Measurements from ENCODE around the gene FOXJ3. TPM values are rescaled to one million over a fixed set of nuclear protein-coding genes. Genes with fewer than 3 reads are reported as not detected.

Gene FOXJ3
- total RNA-seq, 1 experiment from 2014 or later, result 42.2 TPM

DNA sequence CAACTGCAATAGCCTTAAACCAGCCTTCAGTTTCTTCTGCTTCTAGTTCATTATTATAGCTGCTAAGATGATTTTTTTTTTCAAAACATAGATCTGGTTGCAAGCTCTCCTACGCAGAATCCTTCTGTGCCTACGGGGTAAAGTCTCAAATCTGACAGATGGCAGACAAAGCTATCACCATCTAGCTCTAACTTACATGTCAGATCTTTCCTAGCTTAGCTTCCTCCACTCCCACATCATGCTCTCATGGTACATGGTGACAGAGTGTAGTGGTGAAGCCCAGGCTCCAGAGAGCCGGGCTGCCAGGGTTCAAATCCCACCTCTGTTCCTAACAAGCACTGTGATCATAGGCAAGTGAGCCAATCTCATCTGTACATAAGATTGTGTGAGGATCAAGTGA lies 206.1 kb downstream of the FOXJ3 start:
- intact Hi-C loops (cut with micrococcal nuclease), result no loop called here
- no peak for DNase-seq (ENCODE audit: unreplicated experiment)
- BruUV-seq (replicated peaks), result no TSS peak
- TF ChIP-seq, protein P1, sequence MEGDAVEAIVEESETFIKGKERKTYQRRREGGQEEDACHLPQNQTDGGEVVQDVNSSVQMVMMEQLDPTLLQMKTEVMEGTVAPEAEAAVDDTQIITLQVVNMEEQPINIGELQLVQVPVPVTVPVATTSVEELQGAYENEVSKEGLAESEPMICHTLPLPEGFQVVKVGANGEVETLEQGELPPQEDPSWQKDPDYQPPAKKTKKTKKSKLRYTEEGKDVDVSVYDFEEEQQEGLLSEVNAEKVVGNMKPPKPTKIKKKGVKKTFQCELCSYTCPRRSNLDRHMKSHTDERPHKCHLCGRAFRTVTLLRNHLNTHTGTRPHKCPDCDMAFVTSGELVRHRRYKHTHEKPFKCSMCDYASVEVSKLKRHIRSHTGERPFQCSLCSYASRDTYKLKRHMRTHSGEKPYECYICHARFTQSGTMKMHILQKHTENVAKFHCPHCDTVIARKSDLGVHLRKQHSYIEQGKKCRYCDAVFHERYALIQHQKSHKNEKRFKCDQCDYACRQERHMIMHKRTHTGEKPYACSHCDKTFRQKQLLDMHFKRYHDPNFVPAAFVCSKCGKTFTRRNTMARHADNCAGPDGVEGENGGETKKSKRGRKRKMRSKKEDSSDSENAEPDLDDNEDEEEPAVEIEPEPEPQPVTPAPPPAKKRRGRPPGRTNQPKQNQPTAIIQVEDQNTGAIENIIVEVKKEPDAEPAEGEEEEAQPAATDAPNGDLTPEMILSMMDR (IDR thresholded peaks at IDR 0.05; ENCODE audit: unreplicated experiment), result no peak
- H3K36me3 Mint-ChIP-seq (ENCODE audit: insufficient read depth, unreplicated experiment), result no peaks in the 10 kb centered on the region
- peaks cover 46% of the 10 kb centered on the region for H3K27me3 Mint-ChIP-seq (ENCODE audit: insufficient read depth, unreplicated experiment)
- no peak overlapping the region for H3K27ac Mint-ChIP-seq (ENCODE audit: low read depth, unreplicated experiment)
- ChIA-PET POLR2A (no interaction called here), CTCF (interaction anchor here (0.6 to 0.9 kb wide), 3 partner anchors 21 to 522 kb away, joined by 3 read pairs; no protein-coding TSS in a partner anchor)
- no peaks in the 10 kb centered on the region for H3K4me1 Mint-ChIP-seq (ENCODE audit: insufficient read depth, unreplicated experiment)
- no peaks in the 10 kb centered on the region for H3K9me3 Mint-ChIP-seq (ENCODE audit: unreplicated experiment)
- no peak overlapping the region for H3K4me3 Mint-ChIP-seq (ENCODE audit: unreplicated experiment)

GRCh38 chr1:42128499-42128898 lies 206.5 kb downstream of the FOXJ3 start:
- Mint-ChIP-seq H3K27ac (ENCODE audit: low read depth, unreplicated experiment) (no peak overlapping the region), H3K36me3 (ENCODE audit: insufficient read depth, unreplicated experiment) (no peaks in the 10 kb centered on the region), H3K4me3 (ENCODE audit: unreplicated experiment) (no peak overlapping the region), H3K27me3 (ENCODE audit: insufficient read depth, unreplicated experiment) (peaks cover 46% of the 10 kb centered on the region), H3K4me1 (ENCODE audit: insufficient read depth, unreplicated experiment) (no peaks in the 10 kb centered on the region), H3K9me3 (ENCODE audit: unreplicated experiment) (no peaks in the 10 kb centered on the region)
- TF ChIP-seq, protein P1 (IDR thresholded peaks at IDR 0.05; ENCODE audit: unreplicated experiment), result no peak
- intact Hi-C loops (cut with micrococcal nuclease), result no loop called here
- CTCF ChIA-PET, result interaction anchor here (0.9 kb wide), 1 partner anchor 45 kb away, joined by 3 read pairs; no protein-coding TSS in a partner anchor
- POLR2A ChIA-PET, result no interaction called here
- DNase-seq (ENCODE audit: unreplicated experiment), result no peak
- no TSS peak for BruUV-seq (replicated peaks)

GRCh38 chr1:42127767-42128166 lies 207.3 kb downstream of the FOXJ3 start:
- BruUV-seq (replicated peaks), result no TSS peak
- POLR2A ChIA-PET, result no interaction called here
- Mint-ChIP-seq H3K9me3 (ENCODE audit: unreplicated experiment) (no peaks in the 10 kb centered on the region), H3K27ac (ENCODE audit: low read depth, unreplicated experiment) (no peak overlapping the region), H3K27me3 (ENCODE audit: insufficient read depth, unreplicated experiment) (peaks cover 46% of the 10 kb centered on the region), H3K4me1 (ENCODE audit: insufficient read depth, unreplicated experiment) (no peaks in the 10 kb centered on the region), H3K36me3 (ENCODE audit: insufficient read depth, unreplicated experiment) (no peaks in the 10 kb centered on the region), H3K4me3 (ENCODE audit: unreplicated experiment) (no peak overlapping the region)
- intact Hi-C loops (cut with micrococcal nuclease), result no loop called here
- no peak for DNase-seq (ENCODE audit: unreplicated experiment)
- CTCF ChIA-PET, result interaction anchor here (0.9 kb wide), 1 partner anchor 46 kb away, joined by 3 read pairs; no protein-coding TSS in a partner anchor
- TF ChIP-seq, protein P1 (IDR thresholded peaks at IDR 0.05; ENCODE audit: unreplicated experiment), result no peak

Other genes with a start within 250 kb of the FOXJ3 start
- not detected in 2 replicates for gene GUCA2B, start 181.8 kb downstream of the FOXJ3 start, total RNA-seq (2022)
- gene GUCA2A, start 170.5 kb downstream of the FOXJ3 start, total RNA-seq (2022), result not detected in 2 replicates
- not detected in 2 replicates for gene RIMKLA, start 45.6 kb upstream of the FOXJ3 start, total RNA-seq (2022)
- 0.21 TPM in 1 of 2 replicates, not detected in the other for gene ZMYND12, start 120.8 kb upstream of the FOXJ3 start, total RNA-seq (2022)
- gene PPCS, start 121.3 kb upstream of the FOXJ3 start, total RNA-seq (2022), result 56.1 and 56.9 TPM in 2 replicates
- gene CCDC30, start 128.1 kb upstream of the FOXJ3 start, total RNA-seq (2022), result 2.2 and 3.2 TPM in 2 replicates